Caco-2 (cell line): ENCODE results near the gene SREK1. TPM values are rescaled to one million over a fixed set of nuclear protein-coding genes. Genes with fewer than 3 reads are reported as not detected.

ENCODE experiments used
- BruUV-seq: library from RNA; stranded (reverse); fragments of 400-500 nt; replicated peaks from 2 replicates; lab custom pipeline; 2021; lab: Mats Ljungman, UMichigan
- CTCF ChIA-PET: fragments of 300-600 bp; sonication (Branson Sonifier 250); formaldehyde crosslinking; loops from one replicate; lab custom pipeline; 2022; ENCODE audit warnings: antibody characterized with exemption; lab: Charles Lee
- POLR2A ChIA-PET: fragments of 300-600 bp; sonication (Branson Sonifier 250); formaldehyde crosslinking; loops from one replicate; lab custom pipeline; 2022; ENCODE audit warnings: antibody characterized with exemption; lab: Charles Lee
- DNase-seq, 2 experiments: peaks; one replicate each; pipeline versions ENCODE4 v3.0.0 to v3.0.0-alpha.2; 2020 to 2022
- H3K27me3 ChIP-seq: replicated peaks from 2 replicates; pipeline ENCODE4 v1.6.0; 2011; ENCODE audit warnings: low read length; ENCODE audit not compliant: control insufficient read depth, insufficient read depth
- H3K36me3 ChIP-seq: 2 replicates; pipeline ENCODE4 v1.5.1; 2011; ENCODE audit warnings: low read length; ENCODE audit not compliant: control insufficient read depth, insufficient read depth
- H3K4me1 ChIP-seq: fragments of 250-450 bp; sonication (Bioruptor Pico); 2 replicates; pipeline ENCODE4 v1.5.1; 2020; ENCODE audit warnings: mild to moderate bottlenecking
- H3K4me3 ChIP-seq: 2 replicates; pipeline ENCODE4 v1.5.1; 2011; ENCODE audit warnings: low read depth, mild to moderate bottlenecking, control low read depth, low read length
- H3K9me3 ChIP-seq: fragments of 250-450 bp; sonication (Bioruptor Pico); 2 replicates; pipeline ENCODE4 v1.5.1; 2020; ENCODE audit warnings: mild to moderate bottlenecking, moderate library complexity
- H3K27ac Mint-ChIP-seq: one replicate; pipeline ENCODE4 v1.8.0; 2022; ENCODE audit warnings: mixed read lengths; ENCODE audit not compliant: unreplicated experiment
- H3K27me3 Mint-ChIP-seq: one replicate; pipeline ENCODE4 v1.8.0; 2022; ENCODE audit warnings: mixed read lengths; ENCODE audit not compliant: insufficient read depth, unreplicated experiment
- H3K36me3 Mint-ChIP-seq: one replicate; pipeline ENCODE4 v1.8.0; 2022; ENCODE audit warnings: mild to moderate bottlenecking, mixed read lengths; ENCODE audit not compliant: insufficient read depth, unreplicated experiment
- H3K4me1 Mint-ChIP-seq: one replicate; pipeline ENCODE4 v1.8.0; 2022; ENCODE audit warnings: low read depth, mixed read lengths; ENCODE audit not compliant: unreplicated experiment
- H3K4me3 Mint-ChIP-seq: one replicate; pipeline ENCODE4 v1.8.0; 2022; ENCODE audit warnings: mild to moderate bottlenecking, moderate library complexity, mixed read lengths; ENCODE audit not compliant: unreplicated experiment
- H3K9me3 Mint-ChIP-seq: one replicate; pipeline ENCODE4 v1.8.0; 2022; ENCODE audit warnings: mixed read lengths; ENCODE audit not compliant: unreplicated experiment
- intact Hi-C: fragments of 100-400 bp; cut with micrococcal nuclease; formaldehyde crosslinking; loops from one replicate; pipeline ENCODE4 v1.10.0; 2022; ENCODE audit not compliant: unreplicated experiment
- total RNA-seq: library from RNA; stranded (reverse); gene quantifications from 2 replicates; pipeline ENCODE4 v1.2.3, GENCODE V29; 2022
- TF ChIP-seq, protein P1 (sequence below), 2 experiments: fragments of 200-600 bp in 1 of 2; IDR thresholded peaks; 1 replicate in 1 of 2; 2 replicates in 1 of 2; pipeline versions ENCODE4 v1.5.1 to v1.8.0; 2011 to 2022; ENCODE audit warnings: antibody characterized with exemption in 1 of 2, control low read depth in 1 of 2, inconsistent platforms in 1 of 2, low read depth in 1 of 2, low read length in 1 of 2, mild to moderate bottlenecking in 1 of 2, moderate library complexity in 1 of 2; ENCODE audit not compliant: insufficient read depth in 1 of 2, severe bottlenecking in 1 of 2, unreplicated experiment in 1 of 2

SREK1 gene
- total RNA-seq, 1 experiment from 2014 or later = 81.4 TPM

DNA sequence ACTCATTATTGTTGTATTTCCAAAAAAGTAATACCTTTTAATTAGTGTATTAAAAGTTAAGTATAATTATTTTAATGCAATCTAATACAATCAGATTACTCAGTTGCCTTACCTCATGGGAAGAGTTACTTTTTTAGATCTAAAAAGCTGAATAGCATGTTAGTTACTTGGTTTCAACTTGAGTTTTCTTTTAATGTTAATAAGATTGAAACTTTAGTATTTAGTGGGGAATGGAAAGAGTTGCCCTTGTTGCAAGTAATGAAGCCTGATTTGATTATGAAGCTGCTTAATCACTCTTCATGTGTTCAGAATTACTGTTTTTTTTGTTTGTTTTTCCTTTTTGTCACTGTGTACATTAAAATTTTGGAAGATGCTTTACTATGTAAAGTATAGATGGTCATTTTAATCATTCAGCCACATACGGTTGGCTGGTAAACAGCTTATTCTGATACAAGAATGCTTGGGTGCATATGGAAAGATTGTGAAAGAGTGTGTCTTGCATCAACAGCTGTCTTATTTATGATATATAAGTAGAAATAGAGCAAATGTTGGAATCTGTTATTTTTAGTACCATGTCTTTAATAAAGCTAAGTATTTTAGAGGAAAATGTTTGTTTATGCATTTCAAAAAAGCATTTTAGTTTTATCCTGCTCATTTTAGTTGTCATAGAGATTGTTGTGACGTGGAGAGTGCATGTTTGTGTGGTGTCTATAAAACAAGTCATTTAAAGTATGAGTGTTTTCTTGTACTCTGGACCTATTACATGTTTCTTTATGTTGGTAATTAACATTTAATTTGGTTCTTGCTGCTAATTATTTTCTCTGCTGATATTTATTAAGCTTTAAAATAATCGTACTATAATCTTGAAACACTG, 36.4 kb downstream of the SREK1 start:
- Histone ChIP-seq H3K4me3 (no peak overlapping the region), H3K9me3 (no peaks in the 10 kb centered on the region), H3K27me3 (no peaks in the 10 kb centered on the region), H3K4me1 (no peaks in the 10 kb centered on the region), H3K36me3 (no peaks in the 10 kb centered on the region)
- POLR2A ChIA-PET = interaction anchor here (0.6 kb wide), 1 partner anchor 36 kb away, joined by 7 read pairs; no protein-coding TSS in a partner anchor
- intact Hi-C loops = no loop called here
- Mint-ChIP-seq H3K4me3 (no peak overlapping the region), H3K4me1 (no peaks in the 10 kb centered on the region), H3K27ac (no peak overlapping the region), H3K36me3 (peaks cover 59% of the 10 kb centered on the region), H3K27me3 (no peaks in the 10 kb centered on the region), H3K9me3 (no peaks in the 10 kb centered on the region)
- no TSS peak for BruUV-seq
- DNase-seq = no peak
- TF ChIP-seq, protein P1, sequence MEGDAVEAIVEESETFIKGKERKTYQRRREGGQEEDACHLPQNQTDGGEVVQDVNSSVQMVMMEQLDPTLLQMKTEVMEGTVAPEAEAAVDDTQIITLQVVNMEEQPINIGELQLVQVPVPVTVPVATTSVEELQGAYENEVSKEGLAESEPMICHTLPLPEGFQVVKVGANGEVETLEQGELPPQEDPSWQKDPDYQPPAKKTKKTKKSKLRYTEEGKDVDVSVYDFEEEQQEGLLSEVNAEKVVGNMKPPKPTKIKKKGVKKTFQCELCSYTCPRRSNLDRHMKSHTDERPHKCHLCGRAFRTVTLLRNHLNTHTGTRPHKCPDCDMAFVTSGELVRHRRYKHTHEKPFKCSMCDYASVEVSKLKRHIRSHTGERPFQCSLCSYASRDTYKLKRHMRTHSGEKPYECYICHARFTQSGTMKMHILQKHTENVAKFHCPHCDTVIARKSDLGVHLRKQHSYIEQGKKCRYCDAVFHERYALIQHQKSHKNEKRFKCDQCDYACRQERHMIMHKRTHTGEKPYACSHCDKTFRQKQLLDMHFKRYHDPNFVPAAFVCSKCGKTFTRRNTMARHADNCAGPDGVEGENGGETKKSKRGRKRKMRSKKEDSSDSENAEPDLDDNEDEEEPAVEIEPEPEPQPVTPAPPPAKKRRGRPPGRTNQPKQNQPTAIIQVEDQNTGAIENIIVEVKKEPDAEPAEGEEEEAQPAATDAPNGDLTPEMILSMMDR (IDR thresholded peaks at IDR 0.05; ENCODE audit: insufficient read depth in 1 of 2, low read depth in 1 of 2, low read length in 1 of 2, severe bottlenecking in 1 of 2, unreplicated experiment in 1 of 2) = no peak
- CTCF ChIA-PET = no interaction called here

DNA sequence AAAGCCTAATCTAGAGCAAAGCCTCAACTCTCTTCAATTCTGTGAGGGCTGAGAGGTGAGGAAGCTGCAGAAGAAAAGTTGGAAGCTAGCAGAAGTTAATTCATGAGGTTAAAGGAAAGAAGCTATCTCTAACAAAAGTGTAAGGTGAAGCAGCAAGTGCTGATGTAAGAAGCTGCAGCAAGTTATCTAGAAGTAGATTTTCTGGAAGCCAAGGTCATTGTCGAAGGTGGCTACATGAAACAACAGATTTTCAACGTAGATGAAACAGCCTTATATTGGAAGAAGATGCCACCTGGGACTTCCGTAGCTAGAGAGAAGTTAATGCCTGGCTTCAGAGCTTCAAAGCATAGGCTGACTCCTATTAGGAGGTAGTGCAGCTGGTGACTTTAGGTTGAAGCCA, 42.0 kb downstream of the SREK1 start:
- ChIA-PET CTCF (no interaction called here), POLR2A (no interaction called here)
- H3K9me3 Mint-ChIP-seq = no peaks in the 10 kb centered on the region

DNA sequence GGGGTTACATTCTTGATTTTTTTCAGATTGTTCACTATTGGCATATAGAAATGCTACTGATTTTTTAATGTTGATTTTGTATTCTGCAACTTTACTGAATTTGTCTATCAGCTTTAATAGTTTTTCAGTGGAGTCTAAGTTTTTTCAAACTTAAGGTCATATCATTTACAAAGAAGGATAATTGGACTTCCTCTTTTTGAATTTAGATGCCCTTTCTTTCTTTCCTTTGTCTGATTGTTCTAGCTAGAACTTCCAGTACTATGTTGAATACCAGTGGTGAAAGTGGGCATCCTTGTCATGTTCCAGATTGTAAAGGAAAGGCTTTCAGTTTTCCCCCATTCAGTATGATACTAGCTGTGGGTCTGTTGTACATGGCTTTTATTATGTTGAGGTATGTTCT, 49.3 kb downstream of the SREK1 start:
- no peaks in the 10 kb centered on the region for H3K4me1 Mint-ChIP-seq
- H3K4me3 Mint-ChIP-seq = no peak overlapping the region
- no peaks in the 10 kb centered on the region for H3K27me3 Mint-ChIP-seq
- no peaks in the 10 kb centered on the region for H3K9me3 Mint-ChIP-seq
- ChIA-PET CTCF (no interaction called here), POLR2A (no interaction called here)
- no peaks in the 10 kb centered on the region for H3K9me3 ChIP-seq
- no TSS peak for BruUV-seq
- intact Hi-C loops = no loop called here
- H3K27ac Mint-ChIP-seq = no peak overlapping the region
- H3K4me3 ChIP-seq = no peak overlapping the region
- H3K27me3 ChIP-seq = no peaks in the 10 kb centered on the region
- no peaks in the 10 kb centered on the region for H3K4me1 ChIP-seq
- no peak for DNase-seq
- H3K36me3 ChIP-seq = no peaks in the 10 kb centered on the region
- TF ChIP-seq, protein P1 (IDR thresholded peaks at IDR 0.05; ENCODE audit: insufficient read depth in 1 of 2, low read depth in 1 of 2, low read length in 1 of 2, severe bottlenecking in 1 of 2, unreplicated experiment in 1 of 2) = no peak
- H3K36me3 Mint-ChIP-seq = no peaks in the 10 kb centered on the region

More for the DNA sequence above, 42.0 kb downstream of the SREK1 start:
- H3K27me3 ChIP-seq = no peaks in the 10 kb centered on the region
- no peaks in the 10 kb centered on the region for H3K36me3 ChIP-seq
- Mint-ChIP-seq H3K4me1 (no peaks in the 10 kb centered on the region), H3K36me3 (peaks cover 14% of the 10 kb centered on the region), H3K4me3 (no peak overlapping the region), H3K27ac (no peak overlapping the region), H3K27me3 (no peaks in the 10 kb centered on the region)
- TF ChIP-seq, protein P1 (IDR thresholded peaks at IDR 0.05; ENCODE audit: insufficient read depth in 1 of 2, low read depth in 1 of 2, low read length in 1 of 2, severe bottlenecking in 1 of 2, unreplicated experiment in 1 of 2) = no peak
- DNase-seq = no peak
- H3K4me1 ChIP-seq = no peaks in the 10 kb centered on the region
- intact Hi-C loops = no loop called here
- H3K9me3 ChIP-seq = no peaks in the 10 kb centered on the region
- no peak overlapping the region for H3K4me3 ChIP-seq
- no TSS peak for BruUV-seq
